Cardiac muscle cell (in vitro differentiated cells and primary cell): ENCODE measurements around the gene MNT. TPM values are rescaled to one million over a fixed set of nuclear protein-coding genes. Genes with fewer than 3 reads are reported as not detected.

Source experiments
- DNase-seq, 2 donors: peaks; one replicate each; pipeline versions ENCODE4 v3.0.0 to v3.0.0-alpha.2; 2010 to 2017; ENCODE audit warnings: low read depth in 1 of 2, low spot score in 1 of 2
- H3K27ac ChIP-seq: fragments of 200-600 bp; sonication (generic); 2 replicates; pipeline ENCODE4 v1.5.1; 2016
- H3K27me3 ChIP-seq: fragments of 200-600 bp; sonication (generic); 2 replicates; pipeline ENCODE4 v1.6.0; 2016; ENCODE audit warnings: control low read depth
- H3K36me3 ChIP-seq: fragments of 200-600 bp; sonication (generic); 2 replicates; pipeline ENCODE4 v1.5.1; 2016; ENCODE audit warnings: control low read depth
- H3K4me1 ChIP-seq: fragments of 200-600 bp; sonication (generic); 2 replicates; pipeline ENCODE4 v1.8.1; 2017; ENCODE audit warnings: low read depth, mild to moderate bottlenecking, mixed run types
- H3K4me3 ChIP-seq: fragments of 200-600 bp; sonication (generic); 2 replicates; pipeline ENCODE4 v1.5.1; 2016; ENCODE audit warnings: mild to moderate bottlenecking
- H3K9me3 ChIP-seq: fragments of 200-600 bp; sonication (generic); 2 replicates; pipeline ENCODE4 v1.5.1; 2017; ENCODE audit warnings: low read depth, mild to moderate bottlenecking, control low read depth
- polyA plus RNA-seq: library from polyadenylated mRNA; unstranded; fragments of >200 nt; fragmentation: Nextera tagmentation; extraction: Ambion mirVana; gene quantifications from 2 replicates; pipeline ENCODE4 v1.2.1, GENCODE V29; 2016
- total RNA-seq: library from RNA; depleted of rRNA; stranded (reverse); fragments of >200 nt; gene quantifications from 2 replicates; pipeline ENCODE4 v1.2.3, GENCODE V29; 2016
- TF ChIP-seq, protein P1 (sequence below): IDR thresholded peaks from 2 replicates; pipeline ENCODE4 v1.5.1; 2012; ENCODE audit warnings: low read depth, mild to moderate bottlenecking, low read length

Gene MNT
- total and polyA plus RNA-seq, 2 experiments from 2014 or later: 7.3 to 17.4 TPM

DNA sequence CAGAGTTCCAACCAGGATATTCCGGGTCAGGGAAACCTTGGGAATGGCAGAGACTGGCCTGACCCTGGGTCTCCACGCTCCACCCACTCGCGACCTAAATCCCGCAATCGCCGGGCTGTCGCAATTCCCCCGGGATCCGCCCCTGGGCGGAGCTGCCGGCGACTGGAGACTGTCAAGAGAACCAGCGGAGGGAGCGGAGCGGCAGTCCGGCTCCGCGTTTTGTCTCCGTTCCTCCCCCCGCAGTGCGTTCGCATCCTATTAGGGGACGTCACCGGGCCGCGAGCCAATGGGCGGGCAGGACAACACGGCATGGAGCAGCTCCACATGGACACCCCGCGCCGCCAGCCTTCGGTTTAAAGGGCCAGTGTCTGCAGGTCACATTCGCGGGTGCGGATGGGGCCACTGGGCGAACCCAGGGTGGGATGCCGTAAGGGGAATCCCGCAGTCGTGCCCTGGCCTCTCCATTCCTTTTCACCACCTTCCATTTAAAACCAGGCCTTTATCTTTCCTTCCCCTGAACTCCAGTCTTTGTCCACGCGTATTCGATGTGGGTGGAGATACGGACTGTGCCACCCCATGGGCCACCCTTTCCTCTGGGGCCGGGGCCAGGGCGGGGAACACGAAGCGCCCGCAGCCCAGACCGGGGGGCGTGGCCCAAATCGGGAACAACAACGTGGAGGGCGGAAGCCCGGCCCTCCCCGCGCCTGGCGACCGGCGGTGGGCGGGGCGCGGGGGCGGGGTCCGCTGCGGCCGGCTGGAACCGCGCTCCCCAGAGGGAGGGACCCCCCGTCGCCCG is 764 bp upstream of the MNT start:
- no peaks in the 10 kb centered on the region for H3K27me3 ChIP-seq
- no peaks in the 10 kb centered on the region for H3K36me3 ChIP-seq
- H3K4me1 ChIP-seq: peaks cover 24% of the 10 kb centered on the region
- H3K9me3 ChIP-seq: no peaks in the 10 kb centered on the region
- DNase-seq: peak; percentile 100
- peak overlapping the region; percentile 83 for H3K4me3 ChIP-seq
- TF ChIP-seq, protein P1, sequence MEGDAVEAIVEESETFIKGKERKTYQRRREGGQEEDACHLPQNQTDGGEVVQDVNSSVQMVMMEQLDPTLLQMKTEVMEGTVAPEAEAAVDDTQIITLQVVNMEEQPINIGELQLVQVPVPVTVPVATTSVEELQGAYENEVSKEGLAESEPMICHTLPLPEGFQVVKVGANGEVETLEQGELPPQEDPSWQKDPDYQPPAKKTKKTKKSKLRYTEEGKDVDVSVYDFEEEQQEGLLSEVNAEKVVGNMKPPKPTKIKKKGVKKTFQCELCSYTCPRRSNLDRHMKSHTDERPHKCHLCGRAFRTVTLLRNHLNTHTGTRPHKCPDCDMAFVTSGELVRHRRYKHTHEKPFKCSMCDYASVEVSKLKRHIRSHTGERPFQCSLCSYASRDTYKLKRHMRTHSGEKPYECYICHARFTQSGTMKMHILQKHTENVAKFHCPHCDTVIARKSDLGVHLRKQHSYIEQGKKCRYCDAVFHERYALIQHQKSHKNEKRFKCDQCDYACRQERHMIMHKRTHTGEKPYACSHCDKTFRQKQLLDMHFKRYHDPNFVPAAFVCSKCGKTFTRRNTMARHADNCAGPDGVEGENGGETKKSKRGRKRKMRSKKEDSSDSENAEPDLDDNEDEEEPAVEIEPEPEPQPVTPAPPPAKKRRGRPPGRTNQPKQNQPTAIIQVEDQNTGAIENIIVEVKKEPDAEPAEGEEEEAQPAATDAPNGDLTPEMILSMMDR: no peak
- H3K27ac ChIP-seq: peak overlapping the region; percentile 98

DNA sequence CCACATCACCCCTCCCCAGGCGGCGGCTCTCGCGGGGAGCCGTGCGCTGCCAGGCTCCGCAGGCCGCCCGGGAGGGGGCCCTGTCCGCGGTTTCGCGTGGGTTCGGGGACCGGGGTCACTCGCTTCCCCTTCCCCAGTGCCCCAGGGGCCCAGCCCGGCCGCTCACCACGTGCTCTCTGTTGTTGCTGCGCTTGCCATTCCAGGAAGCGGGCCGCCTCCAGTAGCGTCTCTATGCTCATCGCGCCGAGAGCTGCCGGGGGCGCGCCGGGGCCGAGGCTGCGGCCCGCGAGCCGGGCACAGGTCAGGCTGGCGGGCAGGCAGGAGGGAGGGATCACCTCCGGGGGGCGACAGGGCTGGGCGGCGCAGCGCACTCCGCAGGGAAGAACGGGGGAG is 390 bp downstream of the MNT start:
- H3K27ac ChIP-seq: peak overlapping the region; percentile 98

DNA sequence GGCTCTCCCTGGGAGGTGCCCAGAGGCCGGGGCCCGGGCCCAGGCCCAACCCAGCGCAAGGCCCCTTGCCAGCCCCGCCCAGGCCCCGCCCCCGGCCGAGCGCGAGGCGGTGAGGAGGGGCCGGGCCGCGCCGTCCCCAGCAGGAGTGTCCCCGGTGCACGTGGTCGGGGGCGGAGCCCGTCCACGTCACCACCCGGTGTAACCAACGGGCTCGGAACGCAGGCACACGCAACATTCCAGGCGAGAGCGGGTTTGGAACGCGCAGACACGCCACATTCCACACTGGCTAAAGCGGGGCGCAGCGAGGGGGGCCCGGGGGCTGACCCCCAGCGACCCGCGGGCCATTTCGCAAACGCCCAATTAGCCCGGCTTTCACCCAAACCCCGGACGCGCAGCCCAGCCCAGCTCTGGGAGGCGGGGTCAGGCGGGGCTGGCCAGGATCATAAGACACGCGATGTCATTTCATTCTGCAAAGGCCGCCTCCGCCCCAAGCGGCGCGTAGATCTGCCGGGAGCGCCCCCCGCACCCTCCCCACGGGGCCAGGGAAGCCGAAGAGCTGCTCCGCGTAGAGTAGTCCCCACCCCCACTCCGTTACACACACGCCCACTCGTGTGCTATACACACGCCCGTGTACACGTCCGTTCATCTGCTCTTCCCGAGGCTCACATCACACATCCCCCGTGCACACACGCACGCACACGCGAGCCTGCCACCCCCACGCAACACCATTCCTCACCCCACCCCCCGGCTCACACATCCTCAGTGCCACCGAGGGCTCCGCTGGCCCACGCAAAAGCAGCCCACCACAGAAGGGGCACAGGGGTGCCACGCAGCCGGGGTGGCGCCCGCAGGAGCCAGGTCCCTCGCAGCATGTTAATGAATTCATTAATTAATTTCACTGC is 1.0 kb downstream of the MNT start:
- peak; percentile 97 to 98 for DNase-seq
- H3K27ac ChIP-seq: peak overlapping the region; percentile 98
- H3K9me3 ChIP-seq: no peaks in the 10 kb centered on the region
- H3K4me1 ChIP-seq: peaks cover 39% of the 10 kb centered on the region
- H3K4me3 ChIP-seq: peak overlapping the region; percentile 83
- H3K27me3 ChIP-seq: no peaks in the 10 kb centered on the region
- no peaks in the 10 kb centered on the region for H3K36me3 ChIP-seq
- TF ChIP-seq, protein P1: no peak

More for the DNA sequence above, 390 bp downstream of the MNT start:
- no peaks in the 10 kb centered on the region for H3K9me3 ChIP-seq
- H3K27me3 ChIP-seq: no peaks in the 10 kb centered on the region
- DNase-seq: peak; percentile 57 to 83
- H3K4me1 ChIP-seq: peaks cover 32% of the 10 kb centered on the region
- TF ChIP-seq, protein P1: no peak
- no peaks in the 10 kb centered on the region for H3K36me3 ChIP-seq
- peak overlapping the region; percentile 83 for H3K4me3 ChIP-seq

DNA sequence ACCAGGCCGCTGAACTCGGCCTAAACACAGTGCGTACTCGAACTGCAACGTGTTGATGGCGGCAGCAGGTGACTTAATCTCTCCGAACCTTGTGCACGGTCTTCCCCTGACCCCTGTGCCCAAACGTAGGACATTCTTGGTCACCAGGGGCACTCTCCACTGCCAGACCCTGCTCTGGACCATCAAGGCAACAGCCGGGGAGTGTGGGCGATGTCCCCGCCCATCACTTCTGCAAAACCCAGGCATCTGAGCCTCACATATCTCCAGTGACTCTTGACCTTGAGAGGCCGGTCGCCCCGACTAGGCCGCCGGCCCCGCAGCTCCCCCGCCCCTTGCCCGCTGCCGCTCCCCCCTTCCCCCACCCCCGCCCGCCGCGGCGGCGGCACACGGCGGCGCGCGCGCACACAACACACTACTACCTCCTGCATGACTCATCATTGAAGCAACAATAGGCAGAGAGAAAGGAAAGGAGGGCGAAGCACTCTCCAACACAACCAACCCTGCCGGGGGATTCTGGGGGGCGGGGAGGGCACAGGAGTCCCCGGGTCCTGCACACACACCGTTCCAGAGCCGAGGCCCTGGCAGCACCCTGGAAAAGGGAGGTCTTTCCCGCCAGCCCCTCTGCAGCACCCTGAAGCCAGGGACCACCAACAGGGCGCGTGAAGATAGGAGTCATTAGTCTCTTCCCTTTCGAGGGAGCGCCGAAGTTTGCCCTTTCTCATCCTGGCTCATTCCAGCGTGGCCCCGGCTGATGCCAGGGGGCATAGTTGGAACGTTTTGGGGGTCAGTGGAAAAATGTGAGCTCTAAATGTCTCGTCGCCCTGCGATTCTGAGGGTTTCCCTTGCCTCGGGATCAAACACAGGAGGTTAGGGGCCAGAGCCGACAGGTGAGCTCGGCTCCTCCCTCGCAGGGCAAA is 1.9 kb downstream of the MNT start:
- DNase-seq: peak; percentile 81
- no peaks in the 10 kb centered on the region for H3K27me3 ChIP-seq
- no peaks in the 10 kb centered on the region for H3K9me3 ChIP-seq
- peak overlapping the region; percentile 98 for H3K27ac ChIP-seq
- H3K36me3 ChIP-seq: no peaks in the 10 kb centered on the region
- peak overlapping the region; percentile 83 for H3K4me3 ChIP-seq
- TF ChIP-seq, protein P1: no peak
- H3K4me1 ChIP-seq: peaks cover 48% of the 10 kb centered on the region

DNA sequence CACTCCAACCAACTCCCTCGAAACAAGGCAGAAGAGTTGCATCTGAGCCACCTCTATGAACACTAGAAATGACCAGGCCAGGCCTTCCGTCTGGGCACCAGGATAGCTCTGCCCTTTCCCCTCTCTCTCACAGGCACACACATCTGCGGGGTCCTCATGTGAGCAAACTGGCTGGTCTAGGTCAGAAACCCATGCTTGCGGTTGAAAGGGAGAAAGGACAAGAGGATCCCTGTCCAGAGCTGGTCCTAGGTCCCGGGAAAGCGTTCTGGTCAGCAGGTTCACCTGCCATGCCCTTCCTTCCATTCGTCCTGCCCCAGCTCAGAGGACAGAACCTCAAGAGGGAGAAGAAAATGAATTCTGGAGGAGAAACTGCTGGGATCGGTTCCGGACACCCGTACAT is 2.7 kb downstream of the MNT start:
- peak overlapping the region; percentile 98 for H3K27ac ChIP-seq
- peak overlapping the region; percentile 83 for H3K4me3 ChIP-seq
- TF ChIP-seq, protein P1: no peak
- H3K27me3 ChIP-seq: no peaks in the 10 kb centered on the region
- H3K9me3 ChIP-seq: no peaks in the 10 kb centered on the region
- DNase-seq: no peak
- peaks cover 48% of the 10 kb centered on the region for H3K4me1 ChIP-seq
- H3K36me3 ChIP-seq: no peaks in the 10 kb centered on the region
